GM21360 (cell line): ENCODE data around the gene PTPN23.
A peak's percentile ranks its signal among the peaks of the same experiment; 100 is the strongest.

Experiments used
- ATAC-seq: cut with Tn5 transposase; IDR thresholded peaks from one replicate; pipeline ENCODE4 v1.9.1; 2021; ENCODE audit warnings: mild to moderate bottlenecking, moderate library complexity; ENCODE audit not compliant: unreplicated experiment

The PTPN23 gene

DNA sequence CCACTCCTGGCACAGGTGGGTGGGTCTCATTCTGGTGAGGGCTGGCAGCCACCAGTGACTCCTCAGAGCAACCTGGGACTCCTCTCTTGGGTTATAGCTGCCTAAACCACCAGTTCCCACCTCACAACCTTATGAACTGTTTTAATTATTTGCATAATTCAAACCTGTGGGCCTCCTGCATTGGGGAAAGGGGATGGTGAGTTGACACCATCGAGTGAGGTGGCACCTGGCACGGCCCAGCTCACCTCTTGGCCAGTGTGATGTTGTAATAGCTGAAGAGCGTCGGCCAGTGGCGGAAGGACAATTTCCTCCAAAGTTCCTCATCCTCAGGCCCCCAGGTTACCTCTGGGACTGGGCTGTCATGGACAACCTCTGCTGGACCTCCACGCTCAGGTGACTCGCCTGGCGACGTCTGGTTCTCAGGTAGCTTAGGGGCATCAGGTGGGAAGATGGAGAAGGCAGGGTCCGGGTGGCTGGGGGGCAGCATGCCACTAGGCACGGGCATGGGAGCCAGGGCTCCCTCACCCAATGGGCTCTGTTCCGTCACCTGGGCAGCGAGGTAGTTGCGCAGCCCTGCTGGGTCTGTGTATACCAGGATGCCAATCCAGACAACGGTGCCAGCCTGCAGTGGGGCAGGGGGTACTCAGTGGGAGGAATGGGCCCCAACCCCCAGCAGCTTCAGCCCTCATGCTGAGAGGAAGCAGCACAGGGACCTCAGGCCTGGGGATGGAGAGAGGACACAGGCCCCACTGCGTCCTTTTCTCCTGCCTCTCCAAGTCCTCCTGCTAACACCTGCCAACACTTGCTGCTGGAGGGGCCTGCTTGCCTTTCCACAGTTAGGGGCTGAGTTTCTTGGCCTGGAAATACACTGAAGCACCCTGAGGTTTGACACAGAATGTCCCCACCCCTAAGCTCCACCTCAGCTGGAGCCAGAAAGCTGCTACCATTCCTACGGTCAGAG lies 38.5 kb downstream of the PTPN23 start:
- ATAC-seq: no peak

- no peak for ATAC-seq
Observed at GRCh38 chr3:47420044-47420430, 39.2 kb downstream of the PTPN23 start.

DNA sequence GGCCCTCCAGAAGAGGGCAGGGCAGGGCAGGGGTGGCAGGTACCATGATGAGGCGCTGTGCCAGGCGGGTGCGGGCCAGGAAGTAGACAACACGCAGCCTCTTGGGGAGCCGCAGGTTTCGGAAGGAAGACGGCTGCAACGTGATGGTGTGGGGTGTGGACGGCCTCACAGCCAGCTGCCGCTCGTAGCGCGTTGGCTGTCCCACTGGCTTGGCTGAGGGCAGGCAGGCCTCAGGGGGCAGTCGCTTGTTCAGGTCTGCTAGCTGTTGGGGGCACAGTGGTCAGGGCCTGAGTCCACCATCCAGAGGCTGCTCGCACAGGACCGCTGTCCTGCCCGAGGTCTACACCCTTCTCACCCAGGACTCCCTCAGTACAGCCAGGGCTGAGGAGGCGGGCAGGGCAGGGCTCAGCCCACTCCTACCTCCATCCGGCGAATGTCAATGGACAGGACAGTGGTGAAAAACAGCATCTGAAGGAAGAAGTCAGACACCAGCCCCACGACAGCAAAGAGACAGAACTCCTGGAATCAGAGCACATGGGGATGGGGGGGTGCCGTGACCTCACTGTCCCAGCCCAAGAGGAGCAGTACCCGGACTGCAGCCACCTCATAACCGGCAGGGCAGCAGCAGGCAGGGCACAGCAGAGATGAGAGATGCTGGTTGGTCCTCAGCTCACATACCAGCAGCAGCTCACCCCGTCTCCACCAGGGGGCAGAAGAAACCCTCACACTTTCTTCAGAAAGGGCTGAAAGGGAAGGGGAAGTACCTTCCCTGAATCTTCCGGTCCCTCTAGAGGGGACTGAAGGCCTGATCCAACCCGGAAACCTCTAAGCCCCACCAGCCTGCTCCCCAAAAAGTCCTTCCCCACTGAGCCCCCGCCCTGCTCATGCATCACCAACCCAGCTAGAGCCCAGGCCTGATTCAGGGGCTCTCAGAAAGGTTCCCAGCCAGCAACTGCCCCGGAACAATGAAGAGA lies 40.0 kb downstream of the PTPN23 start:
- peak; percentile 62 for ATAC-seq

GRCh38 chr3:47421741-47422649 lies 41.2 kb downstream of the PTPN23 start:
- ATAC-seq: no peak

GRCh38 chr3:47422743-47423142 lies 41.9 kb downstream of the PTPN23 start:
- ATAC-seq: no peak

DNA sequence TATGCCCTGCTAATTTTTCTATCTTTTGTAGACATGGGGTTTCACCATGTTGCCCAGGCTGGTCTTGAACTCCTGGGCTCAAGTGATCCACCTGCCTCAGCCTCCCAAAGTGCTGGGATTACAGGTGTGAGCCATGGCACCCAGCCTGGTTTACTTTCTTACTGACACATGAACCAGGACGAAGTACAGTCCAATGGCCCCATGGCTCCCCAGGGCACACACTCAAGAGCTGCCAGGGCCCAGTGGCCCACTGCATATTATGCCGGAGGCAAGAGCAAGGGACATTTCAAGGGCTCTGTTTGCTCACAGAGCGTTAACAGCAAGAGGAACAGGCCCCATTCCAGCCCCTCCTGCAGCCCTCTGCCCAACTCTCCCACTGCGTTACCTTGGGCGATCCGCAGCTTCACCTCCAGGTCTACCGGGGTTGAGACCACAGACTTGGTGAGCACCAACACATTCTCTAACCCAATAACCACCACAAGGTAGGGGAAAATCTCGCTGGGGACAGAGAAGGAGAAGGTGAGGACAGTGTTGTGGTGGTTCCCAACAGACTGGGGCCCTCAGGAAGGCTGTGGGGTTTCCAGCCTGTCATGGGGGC lies 42.8 kb downstream of the PTPN23 start:
- no peak for ATAC-seq

DNA sequence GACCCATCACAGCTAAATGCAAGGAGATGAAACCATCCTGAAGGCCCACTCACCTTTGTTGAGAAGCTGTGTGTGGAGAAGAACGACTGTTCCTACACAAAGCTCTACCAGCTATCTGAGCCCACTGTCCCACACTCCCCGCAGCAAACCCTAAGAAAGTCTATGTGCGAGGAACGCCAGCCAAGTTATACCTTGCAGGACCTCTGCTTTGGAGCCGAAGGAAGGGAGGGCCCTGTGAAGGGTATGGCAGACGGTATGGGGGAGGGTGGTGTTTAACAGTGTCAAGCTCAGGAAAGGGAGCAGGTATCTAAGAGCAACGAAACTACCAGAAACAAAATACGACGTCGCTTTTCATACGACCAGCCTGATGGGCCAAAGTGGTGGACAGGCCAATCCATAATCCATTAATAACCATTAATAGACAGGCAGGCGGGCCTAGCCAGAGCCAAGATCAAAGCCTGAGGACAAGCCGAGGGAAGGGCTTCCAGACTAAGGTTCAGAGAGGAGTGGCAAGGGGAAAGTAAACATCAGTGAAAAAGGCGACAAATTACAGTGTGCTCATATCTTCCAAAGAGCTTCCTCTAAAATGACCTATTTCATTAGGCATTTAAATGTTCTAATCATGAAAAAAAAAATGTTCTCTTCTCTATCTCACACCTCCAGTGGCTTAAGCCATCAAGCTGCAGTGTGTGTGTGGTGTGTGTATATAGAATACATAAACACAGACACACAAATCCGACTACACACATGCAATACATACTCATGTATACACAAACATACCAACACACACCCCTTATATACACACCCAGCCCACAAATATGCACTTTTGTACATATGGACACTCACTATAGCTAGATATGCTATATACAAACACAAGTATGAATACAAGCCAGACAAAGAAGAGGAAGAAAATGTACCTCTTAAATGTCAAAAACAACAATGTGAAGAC lies 43.9 kb downstream of the PTPN23 start:
- ATAC-seq: no peak

DNA sequence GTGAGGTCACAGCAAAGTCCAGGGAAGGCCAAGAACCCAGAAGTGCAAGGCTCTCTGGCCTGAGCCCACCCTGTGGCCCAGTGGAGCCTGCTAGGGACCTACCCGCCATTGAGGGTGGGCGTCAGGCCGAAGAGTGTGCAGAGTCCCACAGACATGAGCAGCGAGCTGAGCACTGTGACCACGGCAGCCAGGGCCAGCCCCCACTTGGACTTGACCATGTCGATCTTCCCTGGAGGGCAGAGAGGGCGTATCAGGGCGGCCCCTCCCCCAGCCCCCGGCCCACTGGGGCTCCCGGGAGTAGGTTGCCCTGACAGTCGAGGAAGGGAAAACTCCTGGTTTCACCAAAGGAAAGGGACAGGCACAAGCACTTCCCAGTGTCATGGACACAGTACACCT lies 44.6 kb downstream of the PTPN23 start:
- no peak for ATAC-seq

DNA sequence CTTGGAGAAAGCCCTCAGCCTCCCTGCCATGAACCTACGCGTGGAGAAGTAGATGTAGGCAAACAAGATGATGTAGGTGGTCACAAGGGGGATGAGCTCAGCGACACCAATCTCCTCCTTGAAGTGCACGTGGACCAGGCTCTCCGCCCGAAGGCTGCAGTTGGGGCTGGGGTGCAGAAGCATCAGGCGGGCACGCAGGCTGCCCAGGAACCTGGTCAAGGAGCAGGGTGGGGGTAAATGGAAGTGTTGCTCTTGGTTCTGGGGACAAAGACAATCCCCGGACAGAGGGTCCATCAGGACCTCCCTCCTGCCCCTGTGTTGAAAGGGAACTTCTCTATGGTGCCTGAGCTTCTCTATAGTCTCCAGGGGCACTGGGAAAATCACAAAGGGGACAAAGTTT lies 45.1 kb downstream of the PTPN23 start:
- ATAC-seq: no peak

GRCh38 chr3:47427866-47428265 lies 47.0 kb downstream of the PTPN23 start:
- ATAC-seq: no peak

DNA sequence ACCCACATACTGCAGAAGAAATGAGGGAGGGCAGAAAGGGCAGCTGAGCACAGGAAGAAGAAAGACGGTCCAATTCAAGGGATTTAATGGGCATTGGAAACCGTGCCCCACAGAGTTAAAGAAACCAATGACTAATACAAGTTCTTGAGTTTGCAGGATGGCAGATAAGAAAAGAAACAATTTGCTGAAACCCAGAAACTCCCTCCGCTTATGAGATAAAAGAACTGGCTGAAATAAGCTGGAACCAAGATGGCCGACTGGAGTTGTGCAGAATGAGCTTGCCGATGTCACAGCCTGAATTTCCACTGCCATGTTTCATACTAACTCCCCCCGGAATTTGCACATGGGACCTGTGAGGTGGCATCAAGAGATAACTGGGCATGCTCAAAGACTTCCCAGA lies 47.8 kb downstream of the PTPN23 start:
- ATAC-seq: no peak

DNA sequence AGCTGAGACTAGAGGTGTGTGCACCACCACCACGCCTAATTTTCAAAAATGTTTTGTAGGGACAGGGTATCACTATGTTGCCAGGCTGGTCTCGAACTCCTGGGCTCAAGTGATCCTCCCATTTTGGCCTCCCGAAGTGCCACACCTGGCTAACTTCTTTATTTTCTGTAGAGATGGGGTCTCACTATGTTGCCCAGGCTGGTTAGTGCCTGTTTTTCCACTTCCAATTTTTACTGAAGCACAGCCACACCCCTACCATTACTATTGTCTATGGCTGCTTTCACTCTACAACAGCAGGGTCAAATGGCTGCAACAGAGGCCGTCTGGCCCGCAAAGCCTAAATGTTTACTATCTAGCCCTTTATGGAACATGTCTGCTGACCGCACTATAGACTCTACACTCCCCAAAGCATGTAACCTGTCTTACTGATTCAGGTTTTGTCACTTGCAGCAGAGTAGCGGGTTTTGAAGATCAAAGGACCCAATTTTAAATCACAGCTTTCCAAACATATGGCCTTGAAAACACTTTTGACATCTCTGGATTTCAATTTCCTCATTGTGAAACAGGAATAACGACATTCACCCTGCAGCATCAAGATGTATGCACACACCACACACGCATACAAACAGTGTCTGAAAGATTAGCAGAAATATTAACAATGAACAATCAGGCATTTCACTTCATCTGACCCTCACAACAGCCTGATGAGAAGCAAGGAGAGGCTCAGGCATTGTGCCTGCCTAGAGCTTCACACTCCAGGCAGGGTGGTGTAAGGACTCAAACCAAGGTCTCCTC lies 48.9 kb downstream of the PTPN23 start:
- no peak for ATAC-seq

GRCh38 chr3:47430606-47431005 lies 49.8 kb downstream of the PTPN23 start:
- no peak for ATAC-seq

DNA sequence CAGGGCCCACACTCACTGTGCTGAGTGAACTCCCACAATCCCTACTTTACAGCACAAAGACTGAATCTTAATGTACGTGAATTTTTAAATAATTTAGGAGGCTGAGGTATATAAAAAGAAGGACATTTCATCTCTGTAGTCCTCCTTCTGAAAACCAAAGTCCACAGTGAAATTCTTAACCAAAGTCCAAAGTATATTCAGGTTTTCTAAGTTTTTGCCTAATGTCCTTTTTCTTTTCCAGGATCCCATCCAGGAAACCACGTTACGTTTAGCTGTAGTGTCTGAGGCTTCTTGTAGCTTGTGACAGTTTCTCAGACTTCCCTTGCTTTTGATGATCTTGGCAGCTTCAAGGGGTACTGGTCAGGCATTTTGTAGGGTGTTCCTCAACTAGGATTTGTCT lies 50.4 kb downstream of the PTPN23 start:
- no peak for ATAC-seq

- no peak for ATAC-seq
Observed at GRCh38 chr3:47432673-47433072, 51.9 kb downstream of the PTPN23 start.

DNA sequence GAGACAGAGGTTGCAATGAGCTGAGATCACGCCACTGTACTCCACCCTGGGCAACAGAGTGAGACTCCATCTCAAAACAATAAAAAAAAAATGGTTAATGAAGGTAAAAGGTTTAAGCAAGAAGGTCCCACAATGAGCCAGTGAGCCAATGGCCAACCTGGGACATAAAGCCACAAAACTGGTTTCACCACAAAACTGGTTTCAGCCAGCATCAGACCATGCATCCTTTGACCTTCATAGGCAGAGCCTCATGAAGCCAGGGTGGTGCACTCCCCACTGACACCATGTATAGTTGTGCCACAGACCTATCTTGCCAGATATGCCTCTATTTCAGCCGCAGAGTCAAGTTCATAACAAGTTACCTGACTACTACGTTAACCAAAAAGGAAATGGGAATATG lies 53.0 kb downstream of the PTPN23 start:
- ATAC-seq: no peak

- ATAC-seq: no peak
Observed at GRCh38 chr3:47434849-47435248, 54.0 kb downstream of the PTPN23 start.

DNA sequence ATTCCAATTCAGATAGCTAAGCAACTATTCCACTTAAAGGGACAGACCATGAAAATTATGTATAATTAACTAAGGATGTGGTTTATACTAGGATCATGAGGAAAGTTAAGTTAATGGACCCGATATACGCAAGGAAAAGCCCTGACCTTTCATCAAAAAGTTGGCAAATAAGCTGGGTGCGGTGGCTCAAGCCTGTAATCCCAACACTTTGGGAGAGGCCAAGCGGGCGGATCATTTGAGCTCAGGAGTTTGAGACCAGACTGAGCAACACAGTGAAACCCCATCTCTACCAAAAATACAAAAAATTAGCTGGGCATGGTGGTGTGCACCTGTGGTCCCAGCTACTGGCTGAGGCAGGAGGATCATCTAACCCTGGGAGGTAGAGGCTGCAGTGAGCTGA lies 55.4 kb downstream of the PTPN23 start:
- ATAC-seq: no peak
